ENCODE measurements around the gene PCDH9.

Gene PCDH9

DNA sequence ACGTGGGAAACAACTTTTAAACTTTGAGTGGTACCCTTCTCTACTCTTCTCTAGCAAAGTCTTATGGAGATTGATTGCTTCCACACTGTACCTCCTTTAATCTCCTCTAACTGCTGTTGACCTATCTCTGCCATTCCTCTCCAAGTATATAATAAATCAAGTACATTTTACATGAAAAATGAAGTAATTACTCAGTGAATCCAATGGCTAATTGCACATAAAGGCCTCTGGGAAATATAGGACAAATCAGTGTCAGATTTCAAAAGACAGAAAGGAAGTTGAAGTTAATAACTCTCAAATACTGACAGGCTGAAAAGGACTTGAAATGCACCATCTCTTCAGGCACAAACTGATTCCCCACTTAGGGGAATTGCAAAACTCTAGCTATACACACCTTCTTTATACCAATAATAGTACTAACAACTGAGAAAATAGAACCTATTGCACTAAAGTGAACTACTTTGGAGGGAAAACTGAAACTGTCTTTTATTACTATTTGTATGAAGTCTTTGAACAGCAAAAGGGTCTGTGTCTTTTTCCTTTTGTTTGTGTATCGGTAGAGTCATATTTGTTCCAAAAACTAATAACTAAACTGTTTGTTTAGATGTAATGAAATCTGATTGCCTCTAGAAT lies 701.1 kb downstream of the PCDH9 start:
- DNase-seq (ENCODE audit: low spot score) = no peak

GRCh38 chr13:66528180-66528579 lies 702.0 kb downstream of the PCDH9 start:
- no peak for DNase-seq (ENCODE audit: low spot score)

DNA sequence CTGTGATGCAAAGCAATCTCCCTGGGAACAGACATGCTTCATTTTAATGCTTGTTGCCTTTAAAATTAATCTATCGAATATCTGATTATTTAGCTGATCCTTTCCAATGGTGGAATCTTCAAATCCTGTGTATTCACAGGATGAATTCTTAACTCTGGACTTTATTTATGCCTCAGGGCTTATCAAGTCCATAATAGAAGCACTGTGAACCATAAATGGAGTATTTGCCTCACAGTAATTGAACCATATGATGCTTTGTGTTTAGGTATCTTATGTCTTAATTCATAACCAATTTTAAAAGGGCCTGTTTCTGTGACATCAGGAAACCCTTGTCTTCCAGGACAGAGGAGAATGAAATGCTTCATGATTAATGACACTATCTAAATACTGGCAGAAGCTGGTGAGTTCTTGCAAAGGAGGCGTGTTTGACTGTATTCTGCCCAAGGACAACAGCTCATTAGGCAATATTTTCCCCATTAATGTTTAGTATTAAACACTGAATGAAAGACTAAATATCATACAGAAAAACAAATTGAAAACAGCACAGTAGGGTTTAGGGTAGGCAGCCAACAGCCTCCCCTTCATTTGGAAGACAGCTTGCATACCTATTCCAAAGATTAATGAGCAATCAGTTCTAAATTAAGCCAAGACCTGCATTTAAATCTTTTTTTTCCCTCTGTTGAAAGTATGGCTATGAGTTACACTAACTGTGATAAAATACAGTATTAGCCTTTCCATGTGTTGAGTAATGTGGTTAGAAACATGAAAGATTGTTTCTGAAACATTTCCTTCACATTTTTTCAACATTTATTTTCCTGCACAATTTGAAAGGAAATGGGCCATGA lies 709.4 kb downstream of the PCDH9 start:
- DNase-seq (ENCODE audit: low spot score) = no peak

DNA sequence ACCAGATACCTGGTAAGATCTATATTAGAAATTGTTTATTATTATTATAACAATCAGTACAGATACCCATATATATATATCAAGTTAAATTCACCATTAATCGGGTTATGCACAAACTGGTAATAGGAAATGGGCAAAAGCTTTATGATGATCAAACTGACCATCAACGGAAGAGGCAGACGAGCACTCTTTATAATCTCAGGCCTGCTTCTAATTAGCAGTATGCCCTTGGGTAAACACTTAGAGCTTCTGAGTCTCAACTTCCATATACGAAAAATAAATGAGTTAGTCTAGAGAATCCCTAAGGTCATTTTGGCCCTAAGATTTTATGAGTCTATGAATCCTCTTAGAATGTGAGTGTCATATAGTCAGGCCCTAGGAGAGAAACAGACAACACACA lies 710.9 kb downstream of the PCDH9 start:
- DNase-seq (ENCODE audit: low spot score) = no peak

GRCh38 chr13:66518068-66518467 lies 712.1 kb downstream of the PCDH9 start:
- no peak for DNase-seq (ENCODE audit: low spot score)

- DNase-seq (ENCODE audit: low spot score) = no peak
Measured at GRCh38 chr13:66513728-66514127, 716.4 kb downstream of the PCDH9 start.

- no peak for DNase-seq (ENCODE audit: low spot score)
Measured at GRCh38 chr13:66509175-66509574, 721.0 kb downstream of the PCDH9 start.

- no peak for DNase-seq (ENCODE audit: low spot score)
Measured at GRCh38 chr13:66508153-66508909, 721.8 kb downstream of the PCDH9 start.

GRCh38 chr13:66506979-66507378 lies 723.2 kb downstream of the PCDH9 start:
- DNase-seq (ENCODE audit: low spot score) = no peak

DNA sequence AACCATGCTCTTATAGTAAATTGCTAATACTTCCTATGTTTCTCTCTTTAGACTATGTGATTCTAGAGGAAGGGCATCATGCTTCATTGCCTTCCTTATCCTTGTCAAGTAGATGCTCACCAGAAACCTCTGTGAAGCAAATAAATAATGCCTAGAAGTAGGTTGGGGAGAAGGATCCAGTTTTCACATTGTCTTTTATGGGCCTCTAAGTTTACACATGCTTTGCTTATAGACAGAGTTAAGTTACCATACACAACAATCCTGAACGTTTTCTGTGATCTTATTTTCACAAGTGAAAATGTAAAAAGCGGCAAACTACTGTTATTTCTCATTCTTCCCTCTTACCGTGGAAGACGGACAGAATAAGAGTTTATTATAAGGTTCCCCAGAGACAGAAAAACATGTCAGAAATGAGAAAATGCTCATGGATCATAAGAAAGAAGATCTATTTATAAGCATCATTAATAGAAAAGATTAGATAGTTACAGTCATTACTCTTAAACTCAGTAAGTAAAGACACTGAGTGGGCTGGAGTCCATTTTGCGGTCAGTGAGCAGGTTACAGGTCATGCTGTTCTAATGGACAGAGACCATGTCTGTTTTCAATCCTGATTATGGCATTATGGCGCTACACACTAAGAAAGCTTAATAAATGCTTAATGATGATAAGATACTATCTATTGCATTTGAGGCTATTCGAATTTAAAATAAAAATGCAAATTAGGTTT lies 723.9 kb downstream of the PCDH9 start:
- DNase-seq (ENCODE audit: low spot score) = no peak

DNA sequence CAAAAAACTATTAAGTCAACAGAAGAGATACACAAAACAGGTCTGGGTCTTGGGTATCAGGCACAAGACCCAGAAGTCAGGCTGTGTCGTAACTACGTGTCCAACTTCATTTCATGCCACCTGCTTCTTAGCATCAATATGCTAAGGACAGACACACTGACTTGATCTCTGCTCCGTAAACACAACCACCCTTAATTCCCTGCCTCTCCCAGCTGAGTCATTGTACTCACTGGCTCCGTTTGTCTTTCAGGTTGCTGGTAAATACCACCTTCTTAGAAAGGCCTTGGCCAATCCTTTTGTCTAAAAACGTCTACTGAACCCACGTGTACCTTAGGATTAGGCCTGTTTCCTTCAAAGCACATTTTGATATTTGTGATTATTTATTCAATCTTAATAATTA lies 726.2 kb downstream of the PCDH9 start:
- DNase-seq (ENCODE audit: low spot score) = no peak

DNA sequence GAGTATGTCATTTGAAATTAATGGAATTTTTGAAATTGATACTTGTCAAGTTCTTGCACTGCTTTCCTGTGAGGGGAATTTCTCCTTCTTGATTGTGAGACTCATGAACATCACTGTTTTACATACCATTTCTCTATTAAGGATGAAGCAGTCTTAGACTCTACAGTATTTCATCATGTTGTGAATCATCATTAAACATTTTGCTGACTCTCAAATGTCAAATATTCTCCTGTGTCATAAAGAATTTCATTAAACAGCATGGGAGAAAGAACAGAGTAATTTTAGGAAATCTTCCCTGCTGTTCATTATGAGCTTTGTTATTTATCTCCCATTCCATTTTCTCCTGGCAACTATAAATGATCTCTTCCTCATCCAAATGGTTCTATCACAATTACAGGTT lies 729.0 kb downstream of the PCDH9 start:
- DNase-seq (ENCODE audit: low spot score) = peak; percentile 55

DNA sequence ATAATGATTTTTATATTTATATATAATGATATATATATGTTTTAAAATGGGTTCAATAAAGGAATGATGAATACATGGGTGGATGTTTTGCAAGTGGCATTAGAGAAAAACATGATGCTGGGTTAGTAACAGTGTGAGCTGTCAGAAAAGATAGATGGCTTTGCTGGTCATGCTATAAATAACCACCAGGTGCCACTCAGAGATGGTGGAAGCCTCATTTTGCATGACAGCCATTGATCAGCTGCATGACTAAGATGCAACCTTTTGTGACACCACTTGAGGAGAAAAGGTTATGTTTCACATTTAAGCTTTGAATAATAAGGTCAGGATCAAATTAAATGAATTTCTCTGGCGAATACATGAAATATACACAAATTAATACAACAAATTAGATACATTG lies 737.7 kb downstream of the PCDH9 start:
- DNase-seq (ENCODE audit: low spot score) = peak; percentile 61

DNA sequence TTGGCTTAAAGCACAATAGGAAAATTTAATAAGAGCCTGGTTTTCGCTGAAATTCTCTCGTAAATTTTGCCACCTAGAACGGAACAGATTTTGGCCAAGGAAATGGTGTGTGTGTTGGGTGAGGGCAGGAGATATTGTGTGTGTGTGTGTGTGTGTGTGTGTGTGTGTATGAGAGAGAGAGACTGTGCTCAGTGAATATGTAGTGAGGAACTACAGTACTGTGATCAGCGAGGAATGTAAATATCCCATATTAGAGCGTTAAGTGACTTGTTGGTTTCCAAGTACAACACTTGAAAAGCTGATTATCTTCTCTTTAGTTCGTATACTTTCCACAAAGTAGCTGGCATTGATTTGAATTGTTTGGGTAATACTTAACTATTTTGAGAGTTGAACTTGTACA lies 738.9 kb downstream of the PCDH9 start:
- no peak for DNase-seq (ENCODE audit: low spot score)

- DNase-seq (ENCODE audit: low spot score) = no peak
Measured at GRCh38 chr13:66489586-66489985, 740.5 kb downstream of the PCDH9 start.

- no peak for DNase-seq (ENCODE audit: low spot score)
Measured at GRCh38 chr13:66489172-66489571, 741.0 kb downstream of the PCDH9 start.

DNA sequence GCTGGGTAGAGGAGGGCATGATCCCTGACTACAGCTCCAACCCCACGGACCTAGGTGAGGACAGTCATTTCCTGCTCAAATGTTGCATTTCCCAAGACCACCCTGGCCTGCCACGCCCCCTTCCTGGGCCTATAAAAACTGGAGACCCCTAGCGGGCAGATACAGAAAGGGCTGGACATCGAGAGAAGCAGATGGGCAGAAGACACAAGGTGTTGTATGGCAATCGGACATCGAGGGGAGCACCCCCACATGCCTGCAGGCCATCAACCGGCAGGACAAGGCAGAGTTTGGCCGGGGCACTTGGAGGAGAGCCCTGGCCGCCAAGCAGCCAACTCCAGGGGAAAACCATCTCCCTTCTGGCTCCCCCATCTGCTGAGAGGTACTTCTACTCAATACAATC lies 746.4 kb downstream of the PCDH9 start:
- no peak for DNase-seq (ENCODE audit: low spot score)

DNA sequence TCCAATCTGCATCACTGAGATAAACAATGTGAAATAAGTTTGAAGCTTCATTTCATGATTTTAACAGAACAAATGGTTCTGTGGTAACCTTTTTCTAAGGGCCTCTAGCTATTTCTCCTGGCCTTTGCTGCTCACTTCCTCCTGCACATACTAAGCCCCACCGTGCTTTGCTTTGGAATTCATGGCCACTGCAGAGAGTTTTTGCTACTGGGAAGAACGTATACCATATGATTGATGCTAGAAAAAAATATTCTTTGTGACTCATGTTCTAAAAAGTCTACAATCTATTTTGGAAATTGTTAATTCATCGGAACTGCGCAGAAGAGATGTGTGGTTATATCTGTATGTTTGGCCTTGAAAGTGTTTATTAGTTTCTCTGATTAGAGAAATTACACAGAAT lies 747.3 kb downstream of the PCDH9 start:
- DNase-seq (ENCODE audit: low spot score) = no peak

DNA sequence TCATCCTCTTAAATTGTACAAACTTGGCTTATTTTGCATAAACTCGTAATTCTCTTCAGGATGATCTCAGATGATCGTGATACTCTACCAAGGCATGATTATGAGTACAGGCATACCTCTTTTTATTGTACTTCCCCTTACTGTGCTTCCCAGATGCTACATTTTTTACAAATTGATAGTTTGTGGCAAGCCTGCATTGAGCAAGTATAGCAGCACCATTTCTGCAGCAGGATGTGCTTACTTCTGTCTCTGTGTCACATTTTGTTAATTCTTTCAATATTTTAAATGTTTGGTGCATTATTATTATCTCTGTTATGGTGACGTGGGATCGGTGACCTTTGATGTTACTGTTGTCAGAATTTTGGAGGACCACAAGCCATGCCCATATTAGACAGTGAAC lies 752.3 kb downstream of the PCDH9 start:
- DNase-seq (ENCODE audit: low spot score) = no peak

DNA sequence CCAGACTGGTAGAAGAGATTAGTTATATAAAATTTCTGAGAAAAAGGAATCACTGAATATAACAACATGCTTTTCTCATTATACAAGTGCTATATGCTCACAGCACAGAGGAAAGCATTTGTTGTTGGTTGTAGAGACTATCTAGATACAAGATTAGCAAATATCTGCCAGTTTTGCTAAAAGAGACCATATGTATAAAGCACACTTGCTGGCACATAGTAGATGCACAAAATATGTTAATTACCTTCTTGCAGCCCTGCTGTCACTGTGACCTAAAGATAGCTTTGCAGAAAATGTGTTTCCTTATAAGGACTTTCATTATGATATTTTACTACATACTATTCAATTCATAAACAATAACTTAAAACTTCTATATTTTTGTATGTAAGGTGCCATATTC lies 755.1 kb downstream of the PCDH9 start:
- DNase-seq (ENCODE audit: low spot score) = no peak

DNA sequence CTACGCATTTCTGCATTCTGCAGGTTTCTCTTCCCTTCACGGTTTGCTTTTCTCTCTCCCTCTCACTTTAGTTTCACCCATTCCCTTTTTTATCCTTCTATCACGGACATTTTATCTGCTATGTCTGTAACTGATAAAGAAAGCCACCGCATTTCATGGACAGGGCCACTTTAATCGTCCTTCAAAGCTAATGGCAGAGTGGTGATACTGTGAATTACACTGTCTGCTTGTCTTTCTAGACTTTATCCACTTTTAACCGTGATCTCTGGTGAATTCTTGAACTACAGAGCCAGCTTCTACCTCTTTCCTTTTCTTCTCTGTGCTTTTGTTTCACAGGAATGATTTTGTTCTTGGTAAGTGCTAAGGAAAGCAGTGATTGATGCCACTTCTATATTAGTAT lies 760.4 kb downstream of the PCDH9 start:
- DNase-seq (ENCODE audit: low spot score) = no peak

- DNase-seq (ENCODE audit: low spot score) = no peak
Measured at GRCh38 chr13:66468656-66469055, 761.5 kb downstream of the PCDH9 start.

Data from RKO (cell line).